HG03565 (cell line): ENCODE measurements around the gene MICU1.

Source experiments
- ATAC-seq: cut with Tn5 transposase; IDR thresholded peaks from one replicate; pipeline ENCODE4 v1.9.1; 2021; ENCODE audit warnings: mild to moderate bottlenecking, moderate library complexity; ENCODE audit not compliant: unreplicated experiment

MICU1 gene

GRCh38 chr10:72319416-72320254 lies 306.2 kb downstream of the MICU1 start:
- peak; percentile 43 for ATAC-seq

- ATAC-seq: no peak
Observed at GRCh38 chr10:72318418-72319262, 307.2 kb downstream of the MICU1 start.
